ENCODE results near the gene TNK1. TPM values are rescaled to one million over a fixed set of nuclear protein-coding genes. Genes with fewer than 3 reads are reported as not detected.

The TNK1 gene
- polyA plus RNA-seq, 1 of the 3 experiments (the other 2 are of a cell fraction) = 0.64 TPM

DNA sequence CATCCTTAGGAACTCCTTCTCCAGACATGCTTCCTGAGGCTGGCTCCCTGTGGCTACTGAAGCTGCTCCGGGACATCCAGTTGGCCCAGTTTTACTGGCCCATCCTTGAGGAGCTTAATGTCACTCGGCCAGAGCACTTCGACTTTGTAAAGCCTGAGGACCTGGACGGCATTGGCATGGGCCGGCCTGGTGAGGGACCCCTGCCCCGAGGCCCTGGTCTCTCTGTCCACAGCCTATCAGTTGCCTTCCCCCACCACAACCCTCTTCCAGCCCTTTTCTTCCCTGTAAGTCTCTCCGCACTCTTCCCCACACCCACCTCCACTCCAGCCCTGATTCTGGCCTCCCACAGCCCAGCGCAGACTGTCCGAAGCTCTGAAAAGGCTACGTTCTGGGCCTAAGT, 2.0 kb downstream of the TNK1 start:
- no peak overlapping the region for H2AFZ ChIP-seq (ENCODE audit: low read depth)
- WGBS (ENCODE audit: low lambda C conversion rate) = 91% methylated on average over 10 of the region's 10 CpGs
- H3F3A ChIP-seq (replicated peaks; ENCODE audit: insufficient read depth) = peaks cover 1% of the 10 kb centered on the region
- H3K27me3 ChIP-seq (ENCODE audit: insufficient read depth) = peaks cover 8% of the 10 kb centered on the region; the same call in 1 of the 2 replicates
- H4K20me1 ChIP-seq (ENCODE audit: insufficient read depth) = no peaks in the 10 kb centered on the region
- no peaks in the 10 kb centered on the region for H3K9me2 ChIP-seq
- ChIA-PET CTCF (interaction anchor here (0.7 to 2.3 kb wide), 4 partner anchors 11 to 178 kb away, joined by 3 to 12 read pairs (median 6); partner anchors contain the start of genes PLSCR3 and SENP3), POLR2A (interaction anchor here (0.8 to 1.0 kb wide), 2 partner anchors 53 to 68 kb away, joined by 3 read pairs; partner anchors contain the start of gene GPS2)
- no peaks in the 10 kb centered on the region for H3K36me3 ChIP-seq (replicated peaks in 1 of 2; ENCODE audit: control insufficient read depth in 1 of 2, insufficient read depth in 2 of 2, low read length in 1 of 2)
- H3K27ac ChIP-seq (ENCODE audit: low read depth in 2 of 2, low read length in 1 of 2) = no peak overlapping the region
- no peaks in the 10 kb centered on the region for H3K79me2 ChIP-seq (ENCODE audit: insufficient read depth)
- DNase-seq = no peak
- H3K4me3 ChIP-seq (ENCODE audit: low read depth in 2 of 2, low read length in 1 of 2) = no peak overlapping the region
- H3K4me1 ChIP-seq (ENCODE audit: control insufficient read depth in 1 of 2, insufficient read depth in 2 of 2, low read depth in 1 of 2, low read length in 1 of 2) = peaks cover 0 to 32% of the 10 kb centered on the region in 2 experiments; a peak in 2 of 4 replicates
- no peaks in the 10 kb centered on the region for H3K9me3 ChIP-seq
- no peak for TF ChIP-seq NFIC (IDR thresholded peaks at IDR 0.05; ENCODE audit: borderline replicate concordance)
- TF ChIP-seq, protein P1, sequence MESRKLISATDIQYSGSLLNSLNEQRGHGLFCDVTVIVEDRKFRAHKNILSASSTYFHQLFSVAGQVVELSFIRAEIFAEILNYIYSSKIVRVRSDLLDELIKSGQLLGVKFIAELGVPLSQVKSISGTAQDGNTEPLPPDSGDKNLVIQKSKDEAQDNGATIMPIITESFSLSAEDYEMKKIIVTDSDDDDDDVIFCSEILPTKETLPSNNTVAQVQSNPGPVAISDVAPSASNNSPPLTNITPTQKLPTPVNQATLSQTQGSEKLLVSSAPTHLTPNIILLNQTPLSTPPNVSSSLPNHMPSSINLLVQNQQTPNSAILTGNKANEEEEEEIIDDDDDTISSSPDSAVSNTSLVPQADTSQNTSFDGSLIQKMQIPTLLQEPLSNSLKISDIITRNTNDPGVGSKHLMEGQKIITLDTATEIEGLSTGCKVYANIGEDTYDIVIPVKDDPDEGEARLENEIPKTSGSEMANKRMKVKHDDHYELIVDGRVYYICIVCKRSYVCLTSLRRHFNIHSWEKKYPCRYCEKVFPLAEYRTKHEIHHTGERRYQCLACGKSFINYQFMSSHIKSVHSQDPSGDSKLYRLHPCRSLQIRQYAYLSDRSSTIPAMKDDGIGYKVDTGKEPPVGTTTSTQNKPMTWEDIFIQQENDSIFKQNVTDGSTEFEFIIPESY (IDR thresholded peaks at IDR 0.05; ENCODE audit: borderline replicate concordance, low read depth) = no peak
- no peak for TF ChIP-seq GATA2 (CRISPR knock-in tag; IDR thresholded peaks at IDR 0.05)
- TF ChIP-seq ELF1 (IDR thresholded peaks at IDR 0.05) = no peak
- no peak for TF ChIP-seq RFX5 (IDR thresholded peaks at IDR 0.05; ENCODE audit: low read length)
- TF ChIP-seq RAD21 (IDR thresholded peaks at IDR 0.05; ENCODE audit: low read length) = no peak
- TF ChIP-seq, protein P2, sequence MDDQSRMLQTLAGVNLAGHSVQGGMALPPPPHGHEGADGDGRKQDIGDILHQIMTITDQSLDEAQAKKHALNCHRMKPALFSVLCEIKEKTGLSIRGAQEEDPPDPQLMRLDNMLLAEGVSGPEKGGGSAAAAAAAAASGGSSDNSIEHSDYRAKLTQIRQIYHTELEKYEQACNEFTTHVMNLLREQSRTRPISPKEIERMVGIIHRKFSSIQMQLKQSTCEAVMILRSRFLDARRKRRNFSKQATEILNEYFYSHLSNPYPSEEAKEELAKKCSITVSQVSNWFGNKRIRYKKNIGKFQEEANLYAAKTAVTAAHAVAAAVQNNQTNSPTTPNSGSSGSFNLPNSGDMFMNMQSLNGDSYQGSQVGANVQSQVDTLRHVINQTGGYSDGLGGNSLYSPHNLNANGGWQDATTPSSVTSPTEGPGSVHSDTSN (IDR thresholded peaks at IDR 0.05) = no peak
- TF ChIP-seq, protein P3, sequence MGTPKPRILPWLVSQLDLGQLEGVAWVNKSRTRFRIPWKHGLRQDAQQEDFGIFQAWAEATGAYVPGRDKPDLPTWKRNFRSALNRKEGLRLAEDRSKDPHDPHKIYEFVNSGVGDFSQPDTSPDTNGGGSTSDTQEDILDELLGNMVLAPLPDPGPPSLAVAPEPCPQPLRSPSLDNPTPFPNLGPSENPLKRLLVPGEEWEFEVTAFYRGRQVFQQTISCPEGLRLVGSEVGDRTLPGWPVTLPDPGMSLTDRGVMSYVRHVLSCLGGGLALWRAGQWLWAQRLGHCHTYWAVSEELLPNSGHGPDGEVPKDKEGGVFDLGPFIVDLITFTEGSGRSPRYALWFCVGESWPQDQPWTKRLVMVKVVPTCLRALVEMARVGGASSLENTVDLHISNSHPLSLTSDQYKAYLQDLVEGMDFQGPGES (IDR thresholded peaks at IDR 0.05; ENCODE audit: low read depth, low read length) = no peak
- no peak for TF ChIP-seq EZH2phosphoT487 (IDR thresholded peaks at IDR 0.05; ENCODE audit: borderline replicate concordance, low read depth)
- TF ChIP-seq TCF12 (IDR thresholded peaks at IDR 0.05) = no peak
- TF ChIP-seq TEAD4 (IDR thresholded peaks at IDR 0.05; ENCODE audit: borderline replicate concordance, insufficient read depth) = no peak
- TF ChIP-seq EP300 (IDR thresholded peaks at IDR 0.05; ENCODE audit: borderline replicate concordance in 1 of 2, low read depth in 1 of 2, low read length in 1 of 2) = no peak
- TF ChIP-seq POLR2AphosphoS5 (IDR thresholded peaks at IDR 0.05; ENCODE audit: low read depth, low read length) = no peak
- no peak for TF ChIP-seq TAF1 (IDR thresholded peaks at IDR 0.05; ENCODE audit: borderline replicate concordance, low read depth, low read length)
- no peak for TF ChIP-seq MXI1 (IDR thresholded peaks at IDR 0.05; ENCODE audit: low read depth, low read length)
- no peak for TF ChIP-seq CHD2 (IDR thresholded peaks at IDR 0.05; ENCODE audit: low read length, partially characterized antibody)
- H3K4me2 ChIP-seq = no peak overlapping the region
- no peak overlapping the region for H3K9ac ChIP-seq
